Activated CD4-positive, alpha-beta T cell treated with anti-CD3 and anti-CD28 coated beads, Interleukin-2, amount 50 U/mL, for 48 hours (primary cell): ENCODE data around the gene LNP1.
"Not testable (repeated sequence)": the region's sequence is repeated elsewhere in the genome, so short reads cannot be mapped to it uniquely, and the experiment has no call there.

Source experiments
- DNase-seq, 2 experiments: peaks; one replicate each; pipeline ENCODE4 v3.0.0-alpha.2; 2020

The LNP1 gene

GRCh38 chr3:100437721-100438622, 36.6 kb downstream of the LNP1 start:
- DNase-seq = no peak

DNA sequence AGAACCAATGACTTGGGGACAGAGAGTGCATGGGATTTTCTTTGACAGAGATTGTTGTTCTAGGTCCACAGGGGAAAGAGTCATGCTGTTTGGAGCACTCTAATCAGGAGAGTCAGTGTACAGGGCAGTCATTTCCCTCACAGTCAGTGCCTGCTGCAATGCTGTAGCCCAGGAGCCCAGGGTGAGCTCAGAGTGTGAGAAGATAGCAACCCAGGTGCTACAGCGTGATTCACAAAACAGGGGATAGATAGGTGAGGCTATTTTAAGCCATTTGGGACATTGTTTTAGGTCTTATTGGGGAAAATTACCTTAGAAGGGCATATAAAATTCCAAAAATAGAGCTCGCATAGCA, 37.3 kb downstream of the LNP1 start:
- DNase-seq = no peak

DNA sequence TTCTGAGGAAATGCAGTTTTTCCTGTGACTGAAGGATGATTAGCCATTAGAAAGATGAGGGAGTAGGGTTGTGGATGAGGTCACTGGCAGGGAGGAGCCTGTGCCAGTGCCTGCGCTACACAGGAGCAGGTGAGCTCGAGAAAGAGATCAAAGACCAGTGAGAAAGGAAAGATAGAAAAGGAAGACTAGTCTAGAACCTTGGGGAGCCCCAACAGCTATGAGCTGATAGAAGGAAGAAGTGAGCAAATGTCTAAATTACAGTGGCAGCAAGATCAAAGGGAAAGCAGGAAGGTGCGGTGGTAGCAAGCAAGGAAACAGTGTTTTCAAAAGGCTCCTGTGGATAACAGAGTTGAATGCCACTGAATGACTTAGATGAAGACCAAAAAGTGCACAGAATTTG, 39.6 kb downstream of the LNP1 start:
- DNase-seq = no peak

DNA sequence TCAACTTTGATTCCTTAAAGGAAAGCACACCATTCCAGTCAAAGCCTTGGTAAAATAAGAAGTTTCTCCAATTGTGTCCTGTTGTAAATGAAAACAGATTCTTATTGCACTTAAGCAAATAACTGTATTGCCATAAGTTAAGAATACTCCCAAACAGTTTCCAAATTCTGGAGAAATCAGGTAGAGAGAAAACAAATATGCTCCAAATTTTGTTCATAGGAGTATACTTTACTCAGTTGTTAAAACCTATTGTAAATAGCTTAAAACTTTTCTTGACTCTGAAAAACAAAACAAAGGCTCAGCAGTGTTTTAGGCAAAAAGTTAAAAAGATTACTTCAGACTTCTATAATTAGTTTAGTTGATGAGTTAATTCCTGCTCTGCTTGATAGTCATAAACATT, 42.4 kb downstream of the LNP1 start:
- no peak for DNase-seq

- not testable (repeated sequence) for DNase-seq
Measured at GRCh38 chr3:100447067-100447466, 45.7 kb downstream of the LNP1 start.

DNA sequence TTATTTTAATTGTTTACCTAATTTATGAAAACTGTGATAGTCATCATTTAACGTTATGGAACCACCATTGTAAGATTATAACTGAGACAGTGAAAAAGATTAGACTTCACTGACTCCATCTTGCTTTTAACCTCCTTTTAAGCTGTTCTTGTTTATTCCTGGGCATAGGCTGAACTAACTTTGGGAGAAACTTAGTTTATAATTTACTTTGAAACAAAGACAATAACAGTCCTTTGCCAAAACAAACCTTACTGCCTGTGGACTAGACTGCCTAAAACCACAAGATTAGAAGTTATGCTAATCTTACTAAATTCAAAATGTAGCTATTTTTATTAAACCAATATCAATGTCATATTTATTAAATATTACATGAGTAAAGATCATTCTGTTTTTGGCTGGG, 46.7 kb downstream of the LNP1 start:
- DNase-seq = no peak

- DNase-seq = no peak
Measured at GRCh38 chr3:100449214-100449613, 47.9 kb downstream of the LNP1 start.

DNA sequence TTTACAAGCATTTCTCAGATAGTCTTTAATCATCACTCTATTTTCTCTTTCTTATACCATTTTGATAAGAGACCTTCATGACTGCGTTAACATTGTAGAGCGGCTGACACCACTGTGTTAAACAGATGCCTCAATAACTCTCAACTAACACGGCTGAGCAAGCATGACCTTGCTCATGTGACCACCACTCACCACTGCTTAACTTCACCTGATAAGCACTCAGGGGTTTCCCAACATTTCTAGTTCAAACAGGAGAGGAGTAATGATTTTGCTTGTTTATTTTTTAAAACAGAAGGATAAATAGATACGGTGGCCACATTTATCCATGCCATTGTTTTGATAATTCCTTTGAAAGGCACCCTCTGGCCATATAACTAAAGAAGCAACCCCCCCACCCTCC, 53.3 kb downstream of the LNP1 start:
- no peak for DNase-seq

GRCh38 chr3:100455841-100456550, 54.7 kb downstream of the LNP1 start:
- no peak for DNase-seq

GRCh38 chr3:100456745-100457144, 55.4 kb downstream of the LNP1 start:
- no peak for DNase-seq

GRCh38 chr3:100457811-100458210, 56.5 kb downstream of the LNP1 start:
- no peak for DNase-seq

DNA sequence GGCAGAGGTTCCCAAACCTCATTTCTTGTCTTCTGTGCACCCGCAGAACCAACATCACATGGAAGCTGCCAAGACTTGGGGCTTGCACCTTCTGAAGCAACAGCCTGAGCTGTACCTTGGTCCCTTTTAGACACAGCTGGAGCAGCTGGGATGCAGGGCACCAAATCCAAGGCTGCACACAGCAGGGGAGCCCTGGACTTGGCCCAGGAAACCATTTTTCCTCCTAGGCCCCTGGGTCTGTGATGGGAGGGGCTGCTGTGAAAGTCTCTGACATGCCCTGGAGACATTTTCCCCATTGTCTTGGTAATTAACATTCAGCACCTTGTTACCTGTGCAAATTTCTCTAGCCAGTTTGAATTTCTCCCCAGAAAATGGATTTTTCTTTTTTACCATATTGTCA, 57.5 kb downstream of the LNP1 start:
- no peak for DNase-seq

GRCh38 chr3:100463002-100463401, 61.7 kb downstream of the LNP1 start:
- no peak for DNase-seq

DNA sequence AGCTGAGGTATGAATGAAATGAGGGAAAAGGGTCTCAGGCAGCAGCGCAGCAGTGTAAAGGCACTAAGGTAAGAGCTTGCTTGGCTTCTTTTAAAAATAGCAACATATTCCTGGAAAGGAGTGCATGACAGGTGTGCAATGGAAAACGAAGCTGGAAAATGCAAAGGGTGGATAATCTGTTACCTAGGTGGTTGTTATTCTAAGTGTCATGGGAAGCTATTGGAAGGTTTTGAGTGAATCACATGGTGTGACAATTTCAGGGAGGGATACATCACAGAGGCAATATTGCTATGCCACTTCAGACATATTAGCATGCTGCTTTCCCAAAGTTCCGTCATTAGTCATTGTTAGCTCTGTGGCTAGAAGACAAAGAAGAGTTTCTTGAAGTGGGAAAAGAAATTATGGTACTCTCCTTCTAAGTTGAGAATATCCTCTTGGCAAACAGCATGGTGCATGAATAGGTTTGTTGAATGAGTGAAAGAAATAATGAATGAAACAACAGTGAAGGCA, 62.4 kb downstream of the LNP1 start:
- DNase-seq = no peak

GRCh38 chr3:100465892-100466777, 64.8 kb downstream of the LNP1 start:
- DNase-seq = no peak

DNA sequence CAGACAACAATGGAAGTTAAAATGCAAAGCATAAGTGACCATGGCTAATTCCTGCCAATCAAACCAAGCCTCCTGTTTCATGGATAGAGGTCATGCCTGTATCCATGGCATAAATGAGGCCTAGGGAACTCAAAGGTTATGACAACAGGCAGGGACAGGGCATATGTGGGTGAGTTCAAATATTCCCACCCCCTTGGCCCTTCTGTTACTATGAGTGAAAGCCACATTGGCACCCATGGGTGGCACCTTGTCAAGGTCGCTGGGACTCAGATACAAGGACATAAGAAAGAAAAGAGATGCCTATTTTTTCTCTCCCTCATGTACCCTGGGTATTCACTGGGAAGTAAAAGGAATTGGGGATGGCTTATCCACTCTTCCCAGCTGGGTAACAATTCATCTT, 65.8 kb downstream of the LNP1 start:
- no peak for DNase-seq

- DNase-seq = no peak
Measured at GRCh38 chr3:100468676-100469075, 67.3 kb downstream of the LNP1 start.

DNA sequence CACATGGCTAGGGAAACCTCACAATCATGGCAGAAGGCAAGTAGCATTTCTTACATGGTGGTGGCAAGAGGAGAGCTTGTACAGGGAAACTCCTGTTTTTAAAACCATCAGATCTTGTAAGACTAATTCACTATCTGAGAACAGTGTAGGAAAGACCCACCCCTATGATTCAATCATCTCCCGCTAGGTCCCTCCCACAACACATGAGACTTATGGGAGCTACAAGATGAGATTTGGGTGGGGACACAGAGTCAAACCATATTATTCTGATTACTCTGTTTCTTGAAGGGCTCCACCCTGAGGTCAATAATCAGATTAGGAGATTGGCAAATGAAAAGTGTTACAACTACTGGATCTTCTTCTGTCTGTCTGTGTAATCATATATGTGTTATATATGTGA, 69.6 kb downstream of the LNP1 start:
- no peak for DNase-seq

DNA sequence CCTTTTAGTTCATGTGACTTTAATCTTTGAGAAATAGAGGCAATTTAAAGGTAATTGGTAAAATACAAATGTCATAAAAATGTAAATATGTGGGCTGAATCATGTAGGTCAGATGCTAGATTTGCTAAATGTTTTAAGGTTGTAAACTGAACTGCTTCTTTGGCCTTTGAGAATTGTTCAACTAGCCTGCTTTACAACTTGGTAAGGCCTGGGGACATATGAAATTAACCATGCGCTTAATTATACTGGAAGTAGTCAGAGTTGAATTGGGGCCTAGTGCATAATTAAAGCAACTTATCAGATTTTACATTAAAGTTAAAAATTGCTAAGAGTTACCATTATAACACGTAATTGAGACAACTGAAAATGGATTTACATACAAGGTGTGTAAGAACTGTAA, 70.1 kb downstream of the LNP1 start:
- no peak for DNase-seq

GRCh38 chr3:100477851-100478360, 76.6 kb downstream of the LNP1 start:
- DNase-seq = not testable (repeated sequence)

GRCh38 chr3:100478521-100478920, 77.2 kb downstream of the LNP1 start:
- DNase-seq = not testable (repeated sequence)

GRCh38 chr3:100480081-100480480, 78.7 kb downstream of the LNP1 start:
- no peak for DNase-seq

GRCh38 chr3:100482176-100482575, 80.8 kb downstream of the LNP1 start:
- DNase-seq = no peak
